Umbilical cord (tissue), 2 donors: ENCODE data around the gene NARS2. TPM values are rescaled to one million over a fixed set of nuclear protein-coding genes. Genes with fewer than 3 reads are reported as not detected.
"Not testable (repeated sequence)": the region's sequence is repeated elsewhere in the genome, so short reads cannot be mapped to it uniquely, and the experiment has no call there.

Source experiments
- DNase-seq: peaks from one replicate; pipeline ENCODE4 v3.0.0-alpha.2; 2015; ENCODE audit warnings: low spot score
- total RNA-seq: library from RNA; depleted of rRNA; stranded (reverse); fragments of >200 nt; gene quantifications from one replicate; pipeline ENCODE4 v1.2.3, GENCODE V29; 2014; ENCODE audit warnings: low replicate concordance; ENCODE audit not compliant: insufficient read depth

NARS2 gene
- total RNA-seq, 1 donor from 2014 or later: 31.8 TPM

DNA sequence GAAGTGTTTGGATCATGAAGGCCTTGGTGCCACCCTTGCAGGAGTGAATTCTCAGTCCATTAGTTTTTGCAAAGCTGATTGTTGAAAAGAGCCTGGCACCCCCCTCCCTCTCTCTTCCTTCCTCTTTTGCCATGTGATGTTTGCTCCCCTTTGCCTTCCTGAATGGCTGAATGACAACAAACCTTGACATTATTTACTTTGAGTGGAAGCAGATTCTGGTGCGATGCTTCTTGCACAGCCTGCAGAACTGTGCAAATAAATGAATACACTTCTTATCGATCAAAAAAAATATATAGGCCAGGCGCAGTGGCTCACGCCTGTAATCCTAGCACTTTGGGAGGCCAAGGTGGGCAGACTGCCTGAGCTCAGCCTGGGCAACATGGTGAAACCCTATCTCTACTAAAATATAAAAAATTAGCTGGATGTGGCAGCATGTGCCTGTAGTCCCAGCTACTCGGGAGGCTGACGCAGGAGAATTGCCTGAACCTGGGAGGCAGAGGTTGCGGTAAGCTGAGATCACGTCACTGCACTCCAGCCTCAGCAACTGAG, 2.0 kb upstream of the NARS2 start:
- DNase-seq: no peak

DNA sequence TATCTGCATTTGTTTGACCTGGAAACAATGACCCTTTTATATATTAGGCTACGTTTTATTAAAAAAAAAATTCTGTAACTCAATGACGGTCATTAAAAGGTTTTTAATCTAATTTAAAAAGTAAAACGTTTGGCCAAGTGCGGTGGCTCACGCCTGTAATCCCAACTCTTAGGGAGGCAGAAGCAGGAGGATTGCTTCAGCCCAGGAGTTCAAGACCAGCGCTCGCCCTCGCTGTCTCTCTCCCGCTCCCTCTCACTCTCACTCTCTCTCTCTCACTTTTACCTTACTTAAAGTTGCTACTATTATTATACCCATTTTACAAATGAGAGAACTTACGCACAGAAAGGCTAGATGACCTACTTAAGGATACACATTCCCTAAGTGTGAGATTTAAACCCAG, 814 bp upstream of the NARS2 start:
- no peak for DNase-seq

DNA sequence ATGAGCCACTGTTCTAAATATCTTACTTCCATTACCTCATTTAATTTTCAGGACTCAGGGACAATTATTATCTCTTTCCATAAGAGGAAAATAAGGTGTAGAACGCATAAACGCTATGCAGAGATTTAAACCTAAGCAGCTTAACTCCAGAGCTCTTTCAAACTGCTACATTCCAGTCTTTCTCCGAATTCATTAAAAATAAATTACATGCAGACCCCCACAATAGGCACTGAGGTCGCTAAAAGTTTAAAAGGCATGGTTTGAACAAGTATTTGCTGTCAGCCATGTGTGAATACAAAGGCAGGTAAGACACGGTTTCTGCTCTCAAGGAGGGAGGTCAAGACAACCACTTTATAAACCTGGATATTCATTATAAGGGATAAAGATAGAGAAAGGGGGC, 983 bp downstream of the NARS2 start:
- no peak for DNase-seq

DNA sequence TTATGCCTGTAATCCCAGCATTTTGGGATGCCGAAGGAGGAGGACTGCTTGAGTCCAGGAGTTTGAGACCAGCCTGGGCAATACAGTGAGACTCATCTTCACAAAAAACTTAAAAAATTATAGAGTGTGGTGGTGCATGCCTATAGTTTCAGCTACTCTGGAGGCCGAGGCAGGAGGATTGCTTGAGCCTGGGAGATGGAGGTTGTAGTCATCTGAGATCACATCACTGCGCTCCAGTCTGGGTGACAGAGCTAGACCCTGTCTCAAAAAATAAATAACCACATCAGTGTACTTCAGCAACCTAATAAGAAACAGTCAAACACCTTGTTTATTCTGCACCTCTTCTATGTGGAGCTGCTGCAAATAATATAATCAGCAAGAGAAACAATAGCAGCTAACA, 1.4 kb downstream of the NARS2 start:
- no peak for DNase-seq

- no peak for DNase-seq
These were observed 2.3 kb downstream of the NARS2 start for GRCh38 chr11:78572394-78572793.

- DNase-seq: no peak
These were observed 4.6 kb downstream of the NARS2 start for GRCh38 chr11:78570031-78570430.

DNA sequence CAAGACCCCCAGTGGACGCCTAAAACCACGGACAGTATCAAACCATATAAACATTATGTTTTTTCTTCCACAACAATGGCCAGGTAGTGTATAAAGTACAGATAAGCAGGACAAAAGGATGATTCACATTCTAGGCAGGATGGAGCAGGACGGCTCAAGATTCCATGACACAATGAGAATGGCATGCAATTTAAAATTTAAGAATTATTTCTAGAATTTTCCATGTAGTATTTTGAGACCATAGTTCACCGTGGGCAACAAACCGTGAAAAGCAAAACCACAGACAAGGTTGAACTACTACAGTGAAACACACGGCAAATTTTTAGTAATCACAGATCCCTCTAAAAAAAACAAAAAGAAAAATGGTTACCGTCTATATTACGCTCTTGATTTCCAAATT, 7.5 kb downstream of the NARS2 start:
- no peak for DNase-seq

- peak; percentile 74 for DNase-seq
These were observed 9.9 kb downstream of the NARS2 start for GRCh38 chr11:78564490-78565467.

- DNase-seq: not testable (repeated sequence)
These were observed 10.6 kb downstream of the NARS2 start for GRCh38 chr11:78564037-78564436.

GRCh38 chr11:78563090-78563489, 11.6 kb downstream of the NARS2 start:
- DNase-seq: not testable (repeated sequence)

GRCh38 chr11:78562398-78562797, 12.3 kb downstream of the NARS2 start:
- peak; percentile 69 for DNase-seq

GRCh38 chr11:78560826-78561484, 13.7 kb downstream of the NARS2 start:
- DNase-seq: peak; percentile 43

DNA sequence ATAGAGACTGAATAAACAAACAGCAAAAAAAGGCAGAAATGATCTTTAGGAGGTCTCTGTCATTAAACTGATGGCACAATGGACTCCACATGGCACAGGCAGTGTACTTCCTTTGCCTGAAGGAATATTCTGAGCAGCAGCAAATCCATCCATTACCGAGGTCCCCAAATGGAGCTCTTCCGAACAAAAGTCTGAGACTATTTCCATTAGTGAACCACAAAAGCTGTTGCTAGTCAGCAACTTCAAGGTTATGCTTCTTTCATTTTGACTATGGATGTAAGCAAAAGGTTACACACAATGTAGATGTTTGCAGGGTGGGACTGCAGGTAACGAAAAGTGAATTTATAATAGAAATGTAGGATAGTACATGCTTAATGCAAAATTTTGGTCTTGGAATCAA, 14.5 kb downstream of the NARS2 start:
- DNase-seq: no peak

GRCh38 chr11:78557236-78557635, 17.4 kb downstream of the NARS2 start:
- DNase-seq: no peak

- no peak for DNase-seq
These were observed 19.1 kb downstream of the NARS2 start for GRCh38 chr11:78555592-78555991.

DNA sequence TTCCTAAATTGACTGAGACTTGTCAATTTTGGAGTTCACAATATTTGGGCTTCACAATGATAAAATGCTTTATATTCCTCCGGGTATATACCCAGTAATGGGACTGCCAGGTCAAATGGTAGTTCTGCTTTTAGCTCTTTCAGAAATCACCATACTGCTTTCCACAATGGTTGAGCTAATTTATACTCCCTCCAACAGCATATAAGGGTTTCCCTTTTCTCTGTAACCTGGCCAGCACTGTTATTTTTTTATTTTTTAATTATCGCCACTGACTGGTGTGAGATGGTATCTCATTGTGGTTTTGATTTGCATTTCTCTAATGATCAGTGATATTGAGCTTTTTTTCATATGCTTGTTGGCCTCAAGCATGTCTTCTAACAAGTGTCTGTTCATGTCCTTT, 21.8 kb downstream of the NARS2 start:
- no peak for DNase-seq

DNA sequence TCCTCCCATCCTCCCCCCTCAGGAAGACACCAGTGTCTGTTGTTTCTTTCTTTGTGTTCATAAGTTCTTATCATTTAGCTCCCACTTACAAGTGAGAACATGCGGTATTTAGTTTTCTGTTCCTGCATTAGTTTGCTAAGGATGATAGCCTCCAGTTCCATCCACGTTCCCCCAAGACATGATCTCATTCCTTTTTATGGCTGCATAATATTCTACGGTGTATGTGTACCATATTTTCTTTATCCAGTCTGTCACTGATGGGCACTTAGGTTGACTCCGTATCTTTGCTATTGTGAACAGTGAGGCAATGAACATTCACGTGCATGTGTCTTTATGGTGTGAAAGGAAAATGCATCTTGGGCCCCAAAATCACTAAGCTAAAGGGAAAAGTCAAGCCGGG, 22.5 kb downstream of the NARS2 start:
- not testable (repeated sequence) for DNase-seq

DNA sequence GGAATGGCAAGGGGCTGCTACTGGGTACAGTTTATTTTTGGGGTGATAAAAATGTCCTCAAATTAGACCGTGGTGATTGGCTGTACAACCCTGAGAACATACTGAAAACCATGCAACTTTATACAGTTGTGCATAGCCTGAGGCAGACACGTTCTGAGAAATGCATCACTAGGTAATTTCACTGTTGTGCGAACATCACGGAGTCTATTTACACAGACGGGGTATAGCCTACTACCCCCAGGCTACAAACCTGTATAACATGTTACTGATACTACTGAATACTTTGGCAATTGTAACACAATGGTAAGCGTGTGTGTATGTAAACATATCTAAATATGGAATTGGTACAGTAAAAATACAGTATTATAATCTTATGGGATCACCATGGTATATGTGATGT, 23.6 kb downstream of the NARS2 start:
- DNase-seq: no peak

DNA sequence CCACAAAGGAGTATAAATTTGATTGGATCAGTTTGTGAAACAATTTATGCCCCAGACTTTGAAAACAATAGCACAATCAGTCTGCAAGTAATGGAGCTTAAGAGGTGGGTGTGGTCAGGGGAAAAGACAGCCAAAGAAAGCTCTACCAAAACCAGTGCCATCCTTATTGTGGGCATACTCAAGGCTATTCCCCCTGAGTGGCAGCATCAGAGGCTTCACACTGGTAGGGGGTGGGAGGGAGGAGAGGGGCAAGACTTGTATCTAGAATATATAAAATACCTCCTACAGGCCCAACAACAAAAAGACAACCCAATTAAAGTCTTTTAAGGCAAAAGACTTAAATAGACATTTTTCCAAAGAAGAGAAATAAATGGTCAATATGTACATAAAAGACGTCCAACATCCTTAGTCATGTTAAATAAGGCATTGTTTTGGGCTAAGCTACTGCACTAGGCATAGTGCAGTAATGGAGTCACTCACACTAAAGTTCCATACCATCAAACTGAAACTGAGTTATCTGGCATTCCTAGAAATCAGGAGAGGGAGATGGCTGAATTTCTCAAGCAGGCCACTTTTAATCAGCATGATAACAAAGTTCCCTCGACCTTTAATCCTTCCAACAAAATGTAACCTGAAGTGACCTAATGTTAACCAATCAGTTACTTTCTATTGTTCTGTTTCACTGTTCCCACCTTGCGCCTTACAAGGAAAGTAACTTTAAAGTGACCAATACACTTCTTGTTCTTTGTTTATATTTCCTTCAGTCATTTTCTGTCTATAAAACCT, 24.8 kb downstream of the NARS2 start:
- DNase-seq: no peak

DNA sequence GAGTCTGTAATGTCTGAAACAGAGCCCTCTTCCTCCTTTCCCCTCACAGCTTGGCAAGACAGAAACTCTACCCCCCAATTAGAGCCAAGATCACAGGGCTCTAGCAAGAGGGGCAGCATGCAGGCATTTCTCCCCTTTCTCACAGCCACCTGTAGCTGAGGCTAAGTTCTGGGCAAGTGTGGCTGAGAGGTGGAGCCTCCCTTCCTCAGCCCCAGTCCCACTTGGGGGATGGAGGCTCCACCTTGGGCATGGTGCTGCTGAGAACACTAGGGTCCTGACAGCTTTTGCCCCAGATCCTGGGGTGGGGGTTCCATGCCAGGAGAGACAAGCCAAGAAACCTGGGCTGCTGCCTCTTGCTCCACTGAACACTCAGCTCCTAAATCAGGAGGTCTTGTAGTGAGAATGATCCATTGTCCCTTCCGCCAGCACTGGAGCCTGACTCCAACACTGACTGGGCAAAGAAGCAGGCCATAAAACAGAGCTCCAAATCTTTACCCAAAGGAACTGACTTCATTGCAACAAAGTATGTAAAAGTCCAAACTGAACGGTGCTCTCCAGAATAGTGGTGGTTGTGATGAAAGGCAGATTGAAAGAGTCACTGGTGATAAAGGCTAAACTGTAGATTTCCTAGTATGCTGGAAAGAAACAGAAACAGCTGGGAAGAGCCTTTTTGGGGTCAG, 25.6 kb downstream of the NARS2 start:
- DNase-seq: peak; percentile 57
